Measurements from ENCODE around the gene SEZ6L.

GRCh38 chr22:26246552-26246951, 77.3 kb downstream of the SEZ6L start:
- no peak for TF ChIP-seq POLR2A (IDR thresholded peaks at IDR 0.05; ENCODE audit: low read depth, low read length)
- TF ChIP-seq TAF1 (IDR thresholded peaks at IDR 0.05; ENCODE audit: low read depth, low read length), result no peak
- no peak for TF ChIP-seq POLR2AphosphoS5 (IDR thresholded peaks at IDR 0.05; ENCODE audit: low read depth, low read length)
- no peak for TF ChIP-seq SPI1 (IDR thresholded peaks at IDR 0.05; ENCODE audit: low read depth, low read length)
- no peak for TF ChIP-seq POU2F2 (IDR thresholded peaks at IDR 0.05; ENCODE audit: low read depth, low read length)
- TF ChIP-seq PAX5 (IDR thresholded peaks at IDR 0.05; ENCODE audit: insufficient read depth, low read length, severe bottlenecking), result no peak
